ENCODE results near the gene ORAI1. TPM values are rescaled to one million over a fixed set of nuclear protein-coding genes. Genes with fewer than 3 reads are reported as not detected.
A peak's percentile ranks its signal among the peaks of the same experiment; 100 is the strongest.
"Not testable (repeated sequence)": the region's sequence is repeated elsewhere in the genome, so short reads cannot be mapped to it uniquely, and the experiment has no call there.

Gene ORAI1
- total RNA-seq, 2 donors from 2014 or later: 10.5 to 13.1 TPM

GRCh38 chr12:121596526-121596925 is 29.8 kb upstream of the ORAI1 start:
- no peak for DNase-seq (ENCODE audit: low spot score)
- intact Hi-C loops (cut with DNase I): loop anchor here in 1 of 2 donors (5.0 kb wide), 1 partner anchor 1531 kb away; no protein-coding TSS in a partner anchor

- intact Hi-C loops (cut with DNase I): no loop called here
- no peak for DNase-seq (ENCODE audit: low spot score)
Measured at GRCh38 chr12:121600702-121601336, 25.5 kb upstream of the ORAI1 start.

DNA sequence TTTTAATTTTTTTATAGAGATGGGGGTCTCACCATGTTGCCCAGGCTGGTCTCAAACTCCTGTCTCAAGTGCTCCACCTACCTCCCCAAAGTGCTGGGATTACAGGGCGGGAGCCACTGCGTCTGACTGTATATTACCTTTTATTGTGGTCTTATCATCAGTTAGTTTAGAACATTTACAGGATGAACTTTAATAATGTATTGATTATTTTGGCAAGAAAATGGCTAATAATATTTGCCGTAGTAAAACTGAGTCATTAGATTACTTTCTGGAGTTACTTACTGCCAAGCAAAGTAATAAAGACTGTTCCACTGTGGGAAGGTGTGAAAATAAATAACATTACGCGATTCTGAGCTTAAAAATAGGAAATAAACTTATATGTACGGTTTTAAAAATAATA is 23.6 kb upstream of the ORAI1 start:
- intact Hi-C loops (cut with DNase I): no loop called here

GRCh38 chr12:121603581-121603980 is 22.7 kb upstream of the ORAI1 start:
- intact Hi-C loops (cut with DNase I): no loop called here
- no peak for DNase-seq (ENCODE audit: low spot score)

More for the DNA sequence above, 23.6 kb upstream of the ORAI1 start:
- DNase-seq (ENCODE audit: low spot score): no peak

GRCh38 chr12:121608301-121608700 is 18.0 kb upstream of the ORAI1 start:
- intact Hi-C loops (cut with DNase I): no loop called here
- DNase-seq (ENCODE audit: low spot score): no peak

DNA sequence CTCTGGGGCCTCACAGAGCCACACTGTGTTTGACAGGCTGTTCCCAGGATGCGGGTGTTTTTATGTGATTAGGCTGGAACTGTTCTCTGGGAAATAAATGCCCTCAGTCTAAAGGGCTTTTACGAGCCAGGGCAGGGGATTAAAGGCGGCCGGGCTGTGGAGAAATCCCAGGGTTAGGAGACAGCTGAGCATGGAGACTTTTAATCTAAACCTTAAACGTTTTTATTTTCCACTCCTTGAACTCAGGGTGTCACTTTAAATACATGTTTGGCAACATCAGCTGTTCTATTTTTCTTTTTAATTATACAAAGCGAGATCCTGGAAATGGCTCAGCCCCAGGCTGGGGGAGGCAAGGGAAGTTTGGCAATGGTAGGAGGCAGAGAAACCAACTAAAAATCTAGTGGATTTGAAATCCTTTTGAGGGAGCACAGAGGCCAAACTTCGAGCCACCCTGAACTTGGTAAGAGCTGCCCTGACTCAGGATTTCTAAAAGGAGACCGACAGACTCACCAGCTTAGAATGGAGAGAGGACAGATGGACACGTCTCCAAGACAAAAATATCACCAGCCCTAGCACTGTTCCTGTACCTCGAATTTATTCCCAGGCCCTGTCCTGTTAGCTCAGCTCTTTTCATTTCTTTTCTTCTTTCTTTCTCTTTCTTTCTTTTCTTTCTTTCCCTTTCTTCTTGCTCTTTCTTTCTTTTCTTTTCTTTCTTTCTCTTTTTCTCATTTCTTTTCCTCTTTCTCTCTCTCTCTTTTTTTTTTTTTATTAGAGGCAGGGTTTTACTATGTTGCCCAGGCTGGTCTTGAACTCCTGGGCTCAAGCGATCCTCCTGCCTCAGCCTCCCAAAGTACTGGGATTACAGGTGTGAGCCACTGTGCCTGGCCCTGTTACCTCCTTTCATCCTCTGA is 15.8 kb upstream of the ORAI1 start:
- no peak for DNase-seq (ENCODE audit: low spot score)
- intact Hi-C loops (cut with DNase I): no loop called here

- intact Hi-C loops (cut with DNase I): no loop called here
- DNase-seq (ENCODE audit: low spot score): no peak
Measured at GRCh38 chr12:121611306-121611705, 15.0 kb upstream of the ORAI1 start.

GRCh38 chr12:121613462-121613861 is 12.9 kb upstream of the ORAI1 start:
- no peak for DNase-seq (ENCODE audit: low spot score)
- intact Hi-C loops (cut with DNase I): loop anchor here in 1 of 2 donors (1.0 kb wide), 1 partner anchor 10 kb away; no protein-coding TSS in a partner anchor

DNA sequence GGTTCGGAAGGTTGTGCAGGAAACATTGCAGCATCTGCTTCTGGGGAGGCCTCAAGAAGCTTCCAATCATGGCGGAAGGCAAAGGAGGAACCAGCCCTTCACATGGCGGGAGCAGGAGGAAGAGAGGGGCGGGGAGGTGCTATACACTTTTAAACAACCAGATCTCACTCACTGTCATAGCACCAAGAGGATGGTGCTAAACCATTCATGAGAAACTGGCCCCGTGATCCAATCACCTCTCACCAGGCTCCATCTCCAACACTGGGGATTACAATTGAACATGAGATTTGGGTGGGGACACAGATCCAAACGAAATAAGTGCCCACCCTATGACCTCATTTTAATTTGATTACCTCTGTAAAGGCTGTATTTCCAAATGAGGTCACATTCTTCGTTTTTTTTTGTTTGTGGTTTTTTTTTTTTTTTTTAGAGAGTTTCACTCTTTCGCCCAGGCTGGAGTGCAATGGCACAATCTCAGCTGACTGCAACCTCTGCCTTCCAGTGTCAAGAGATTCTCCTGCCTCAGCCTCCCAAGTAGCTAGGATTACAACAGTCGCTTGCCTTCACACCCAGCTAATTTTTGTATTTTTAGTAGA is 11.4 kb upstream of the ORAI1 start:
- intact Hi-C loops (cut with DNase I): no loop called here
- DNase-seq (ENCODE audit: low spot score): no peak

DNA sequence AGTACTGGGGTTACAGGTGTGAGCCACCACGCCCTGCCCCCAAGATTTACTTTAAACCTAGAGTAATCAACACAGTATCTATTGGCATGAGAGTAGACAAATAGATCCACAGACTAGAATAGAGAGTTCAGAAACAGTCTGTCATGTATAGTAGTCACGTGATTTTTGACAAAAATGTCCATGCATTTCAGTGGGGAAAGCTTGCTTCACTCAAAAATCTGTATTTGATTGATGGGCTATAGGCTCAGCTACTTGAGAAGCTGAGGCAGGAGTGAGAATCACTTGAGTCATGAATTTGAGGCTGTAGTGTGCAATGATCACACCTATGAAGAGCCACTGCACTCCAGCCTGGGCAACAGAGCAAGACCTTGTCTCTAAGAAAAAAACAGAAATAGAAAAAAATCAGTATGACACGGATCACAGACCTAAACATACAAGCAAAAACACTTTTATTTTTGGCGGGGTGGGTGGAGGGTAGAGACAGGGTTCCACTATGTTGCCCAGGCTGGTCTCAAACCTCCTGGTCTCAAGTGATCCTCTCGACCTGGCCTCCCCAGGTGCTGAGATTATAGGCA is 7.6 kb upstream of the ORAI1 start:
- intact Hi-C loops (cut with DNase I): no loop called here
- no peak for DNase-seq (ENCODE audit: low spot score)

DNA sequence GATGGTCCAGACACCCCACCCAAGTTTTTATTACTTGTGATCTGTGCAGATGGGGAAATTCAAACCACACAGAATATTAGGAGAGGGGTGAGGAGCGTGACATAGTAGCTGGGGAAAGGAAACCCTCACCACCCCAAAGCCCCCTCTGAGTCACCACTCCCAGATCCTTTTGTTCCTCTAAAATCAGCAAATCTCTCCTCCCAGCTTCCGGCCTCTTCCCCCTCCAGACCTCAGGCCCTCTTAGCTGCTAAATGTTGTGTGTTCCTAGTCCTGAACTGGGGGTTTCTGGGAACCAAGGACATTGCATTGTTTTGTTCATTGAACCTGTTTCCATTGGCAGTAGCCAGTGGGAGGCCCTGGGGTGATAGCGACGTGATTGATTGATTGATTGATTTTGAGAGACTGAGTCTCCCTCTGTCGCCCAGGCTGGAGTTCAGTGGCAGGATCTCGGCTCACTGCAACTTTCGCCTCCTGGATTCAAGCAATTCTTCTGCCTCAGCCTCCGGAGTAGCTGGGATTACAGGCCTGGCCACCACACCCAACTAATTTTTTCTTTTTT is 5.9 kb upstream of the ORAI1 start:
- intact Hi-C loops (cut with DNase I): loop anchor here (5.0 to 10.0 kb wide), 2 partner anchors 66 to 68 kb away; no protein-coding TSS in a partner anchor
- DNase-seq (ENCODE audit: low spot score): no peak

GRCh38 chr12:121626853-121627640 is 717 bp downstream of the ORAI1 start:
- DNase-seq (ENCODE audit: low spot score): peak; percentile 88
- intact Hi-C loops (cut with DNase I): loop anchor here (5.0 to 10.0 kb wide), 2 partner anchors 50 to 72 kb away; no protein-coding TSS in a partner anchor

- intact Hi-C loops (cut with DNase I): loop anchor here (5.0 to 10.0 kb wide), 2 partner anchors 51 to 73 kb away; no protein-coding TSS in a partner anchor
- no peak for DNase-seq (ENCODE audit: low spot score)
Measured at GRCh38 chr12:121628037-121628436, 1.7 kb downstream of the ORAI1 start.

GRCh38 chr12:121628536-121628935 is 2.2 kb downstream of the ORAI1 start:
- no peak for DNase-seq (ENCODE audit: low spot score)
- intact Hi-C loops (cut with DNase I): loop anchor here (5.0 to 10.0 kb wide), 2 partner anchors 51 to 74 kb away; no protein-coding TSS in a partner anchor

GRCh38 chr12:121630791-121631355 is 4.5 kb downstream of the ORAI1 start:
- no peak for DNase-seq (ENCODE audit: low spot score)
- intact Hi-C loops (cut with DNase I): loop anchor here in 1 of 2 donors (5.0 kb wide), 1 partner anchor 36 kb away; the partner anchor contains the start of gene MORN3

GRCh38 chr12:121632069-121632970 is 6.0 kb downstream of the ORAI1 start:
- DNase-seq (ENCODE audit: low spot score): no peak
- intact Hi-C loops (cut with DNase I): loop anchor here in 1 of 2 donors (5.0 kb wide), 1 partner anchor 35 kb away; the partner anchor contains the start of gene MORN3

GRCh38 chr12:121633833-121634196 is 7.5 kb downstream of the ORAI1 start:
- DNase-seq (ENCODE audit: low spot score): not testable (repeated sequence)
- intact Hi-C loops (cut with DNase I): loop anchor here in 1 of 2 donors (5.0 kb wide), 1 partner anchor 33 kb away; the partner anchor contains the start of gene MORN3
